HFF-Myc (cell line): ENCODE data around the gene THBD.
"Not testable (repeated sequence)": the region's sequence is repeated elsewhere in the genome, so short reads cannot be mapped to it uniquely, and the experiment has no call there.

Source experiments
- DNase-seq: peaks from one replicate; pipeline ENCODE4 v3.0.0-alpha.2; 2011; ENCODE audit warnings: low read depth; ENCODE audit errors: extremely low read depth
- H3K4me3 ChIP-seq: replicated peaks from 2 replicates; pipeline ENCODE4 v1.5.1; 2011; ENCODE audit warnings: low read depth, mild to moderate bottlenecking, control low read depth, low read length
- CTCF ChIP-seq: IDR thresholded peaks from 2 replicates; pipeline ENCODE4 v1.5.1; 2012; ENCODE audit warnings: mild to moderate bottlenecking, low read depth, low read length, control low read depth; ENCODE audit errors: missing control alignments

Gene THBD

GRCh38 chr20:23032750-23033078 lies 16.8 kb downstream of the THBD start:
- DNase-seq: no peak
- TF ChIP-seq CTCF: no peak
- no peak overlapping the region for H3K4me3 ChIP-seq

DNA sequence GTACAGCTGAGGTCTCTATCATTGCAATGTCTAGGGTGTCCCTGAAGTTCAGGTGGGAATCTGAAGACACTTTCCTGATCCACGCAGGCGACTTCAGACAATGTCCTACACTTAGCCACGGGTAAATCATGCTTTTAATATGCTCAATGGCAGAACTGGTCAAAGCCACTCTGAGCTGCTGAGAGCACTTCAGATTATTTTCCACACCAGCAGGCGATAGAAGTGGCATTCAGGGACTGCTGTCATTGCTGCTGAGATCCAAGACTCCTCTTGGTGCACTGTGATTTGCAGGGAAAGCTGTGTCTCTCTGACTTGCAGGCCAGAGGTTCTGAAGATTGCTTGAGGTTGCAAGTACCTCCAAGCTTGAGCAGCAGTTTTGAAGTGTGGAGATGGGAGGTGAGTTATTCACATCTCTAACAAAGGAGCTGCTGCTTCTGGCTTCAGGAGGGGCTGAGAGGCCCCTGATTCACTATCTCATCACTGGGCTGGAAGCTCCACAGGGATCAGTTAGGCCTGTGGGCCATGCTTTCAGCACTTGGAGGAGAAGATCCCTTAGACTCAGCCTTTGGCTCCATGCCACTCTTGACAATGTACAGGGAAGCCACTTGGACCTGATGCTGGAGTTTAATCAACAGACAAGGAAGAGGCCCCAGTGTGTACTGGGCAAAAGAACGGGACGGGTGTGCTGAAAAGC lies 17.3 kb downstream of the THBD start:
- no peak overlapping the region for H3K4me3 ChIP-seq
- no peak for TF ChIP-seq CTCF
- DNase-seq: no peak

GRCh38 chr20:23031346-23031745 lies 18.1 kb downstream of the THBD start:
- no peak overlapping the region for H3K4me3 ChIP-seq
- TF ChIP-seq CTCF: no peak
- no peak for DNase-seq

DNA sequence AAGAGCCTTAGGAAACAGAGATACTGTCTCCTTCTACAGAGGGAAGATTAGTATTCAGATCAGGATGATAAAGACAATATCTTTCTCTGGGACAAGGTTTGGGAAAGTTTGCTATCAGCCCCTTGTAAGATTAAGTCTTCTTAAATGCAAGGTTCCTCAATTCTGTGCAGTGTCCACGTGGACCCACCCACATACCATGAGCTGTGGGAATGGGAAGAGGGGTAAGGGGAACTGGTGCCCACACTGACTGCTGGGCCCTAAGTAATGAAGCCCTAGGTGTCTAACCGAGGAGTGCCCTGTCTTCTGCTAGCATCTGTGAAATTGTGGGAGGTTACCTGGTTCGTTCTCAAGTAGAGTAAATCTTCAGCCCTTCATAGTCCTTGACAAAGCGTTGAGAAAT lies 20.1 kb downstream of the THBD start:
- TF ChIP-seq CTCF: no peak
- no peak for DNase-seq
- no peak overlapping the region for H3K4me3 ChIP-seq

GRCh38 chr20:23028392-23028791 lies 21.1 kb downstream of the THBD start:
- no peak overlapping the region for H3K4me3 ChIP-seq
- no peak for TF ChIP-seq CTCF
- no peak for DNase-seq

GRCh38 chr20:23027721-23028120 lies 21.8 kb downstream of the THBD start:
- no peak for TF ChIP-seq CTCF
- DNase-seq: no peak
- H3K4me3 ChIP-seq: no peak overlapping the region

DNA sequence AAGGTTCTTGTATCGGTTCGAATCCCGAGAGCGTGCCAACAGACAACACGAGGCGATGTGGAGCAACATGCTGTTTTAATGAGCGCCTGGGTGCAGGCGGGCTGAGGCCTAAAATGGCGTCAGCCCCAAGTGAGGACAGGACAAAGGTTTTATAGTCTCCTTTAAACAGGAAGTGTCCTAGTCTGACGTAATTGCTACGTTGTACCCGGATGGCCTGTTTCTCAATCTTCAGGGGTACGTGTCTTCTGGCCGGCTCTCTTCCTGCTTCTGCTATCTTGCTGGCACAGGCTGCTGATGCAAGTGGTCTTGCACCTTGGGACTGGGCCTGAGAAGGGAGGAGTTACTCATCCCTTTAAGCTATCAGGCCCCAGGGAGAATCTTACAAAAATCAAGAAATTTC lies 24.0 kb downstream of the THBD start:
- not testable (repeated sequence) for H3K4me3 ChIP-seq, DNase-seq
